Measurements from ENCODE around the gene SATB1.

The SATB1 gene

DNA sequence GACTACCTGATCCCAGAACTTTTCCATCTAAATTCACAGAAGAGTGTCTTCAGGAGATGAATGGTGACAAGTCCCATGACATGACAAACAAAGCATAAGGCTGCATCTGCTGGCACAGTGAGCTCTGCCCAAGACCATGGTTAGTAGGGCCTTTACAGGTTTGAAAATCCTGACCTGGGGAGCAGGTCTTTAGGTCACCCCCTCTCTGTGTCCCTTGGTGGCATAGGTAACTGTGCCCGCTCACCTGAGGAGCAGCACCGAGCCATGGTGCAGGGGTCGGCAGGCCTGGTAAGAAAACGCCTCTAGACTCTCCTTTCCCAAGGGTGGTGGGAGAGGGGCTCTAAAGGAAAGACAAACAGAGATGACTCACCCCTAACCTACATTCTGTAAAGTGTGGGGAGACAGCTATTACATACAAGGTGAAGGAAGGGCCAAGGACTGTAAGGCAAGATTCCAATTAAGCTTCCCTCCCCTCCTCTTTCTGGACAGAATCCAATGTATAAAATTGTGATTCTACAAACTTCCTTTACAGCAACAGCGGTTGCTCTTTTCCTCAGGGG lies 74.0 kb downstream of the SATB1 start:
- no peak for ATAC-seq
- TF ChIP-seq ZNF8 (CRISPR knock-in tag; IDR thresholded peaks at IDR 0.05) (no peak), ZNF70 (CRISPR knock-in tag; IDR thresholded peaks at IDR 0.05) (no peak), ZNF565 (CRISPR knock-in tag; conservative IDR thresholded peaks at IDR 0.05; ENCODE audit: low read depth) (no peak), TSHZ2 (CRISPR knock-in tag; IDR thresholded peaks at IDR 0.05) (no peak), ZC3H10 (CRISPR knock-in tag; IDR thresholded peaks at IDR 0.05) (no peak), CSDC2 (CRISPR knock-in tag; IDR thresholded peaks at IDR 0.05) (no peak), BACH2 (CRISPR knock-in tag; IDR thresholded peaks at IDR 0.05; ENCODE audit: borderline replicate concordance) (no peak)
- TF ChIP-seq, protein P1, sequence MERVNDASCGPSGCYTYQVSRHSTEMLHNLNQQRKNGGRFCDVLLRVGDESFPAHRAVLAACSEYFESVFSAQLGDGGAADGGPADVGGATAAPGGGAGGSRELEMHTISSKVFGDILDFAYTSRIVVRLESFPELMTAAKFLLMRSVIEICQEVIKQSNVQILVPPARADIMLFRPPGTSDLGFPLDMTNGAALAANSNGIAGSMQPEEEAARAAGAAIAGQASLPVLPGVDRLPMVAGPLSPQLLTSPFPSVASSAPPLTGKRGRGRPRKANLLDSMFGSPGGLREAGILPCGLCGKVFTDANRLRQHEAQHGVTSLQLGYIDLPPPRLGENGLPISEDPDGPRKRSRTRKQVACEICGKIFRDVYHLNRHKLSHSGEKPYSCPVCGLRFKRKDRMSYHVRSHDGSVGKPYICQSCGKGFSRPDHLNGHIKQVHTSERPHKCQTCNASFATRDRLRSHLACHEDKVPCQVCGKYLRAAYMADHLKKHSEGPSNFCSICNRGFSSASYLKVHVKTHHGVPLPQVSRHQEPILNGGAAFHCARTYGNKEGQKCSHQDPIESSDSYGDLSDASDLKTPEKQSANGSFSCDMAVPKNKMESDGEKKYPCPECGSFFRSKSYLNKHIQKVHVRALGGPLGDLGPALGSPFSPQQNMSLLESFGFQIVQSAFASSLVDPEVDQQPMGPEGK (CRISPR knock-in tag; IDR thresholded peaks at IDR 0.05; ENCODE audit: borderline replicate concordance), result no peak

DNA sequence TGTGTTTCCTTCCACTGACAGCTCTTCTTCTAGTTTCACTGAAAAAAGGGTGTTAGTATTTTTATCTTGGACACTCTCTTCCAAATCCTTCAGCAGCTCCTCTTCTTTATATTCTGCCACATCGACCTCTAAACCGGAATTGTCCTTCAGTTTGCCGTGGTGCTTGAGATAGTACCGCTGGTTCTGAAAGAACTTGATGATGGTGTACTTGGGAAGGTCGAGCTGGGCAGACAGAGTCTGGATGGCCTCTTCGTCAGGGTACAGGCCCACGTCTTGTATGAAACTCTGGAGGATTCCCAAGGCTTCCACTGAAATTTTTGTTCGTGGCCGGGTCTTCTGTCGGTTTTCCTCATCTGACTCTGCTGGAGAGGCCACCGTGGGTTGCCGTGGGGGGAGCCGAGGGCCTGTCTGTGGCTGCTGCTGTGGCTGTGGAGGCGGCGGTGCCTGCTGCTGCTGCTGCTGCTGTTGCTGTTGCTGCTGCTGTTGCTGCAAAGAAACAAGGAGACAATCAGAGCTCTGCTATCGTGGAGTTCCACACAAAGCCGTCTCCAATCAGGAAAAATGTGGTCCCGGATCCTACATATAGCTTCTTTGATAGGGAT lies 75.8 kb downstream of the SATB1 start:
- TF ChIP-seq TSHZ2 (CRISPR knock-in tag; IDR thresholded peaks at IDR 0.05), result no peak
- TF ChIP-seq ZNF8 (CRISPR knock-in tag; IDR thresholded peaks at IDR 0.05), result no peak
- no peak for TF ChIP-seq ZFP3 (CRISPR knock-in tag; IDR thresholded peaks at IDR 0.05)
- TF ChIP-seq, protein P2, sequence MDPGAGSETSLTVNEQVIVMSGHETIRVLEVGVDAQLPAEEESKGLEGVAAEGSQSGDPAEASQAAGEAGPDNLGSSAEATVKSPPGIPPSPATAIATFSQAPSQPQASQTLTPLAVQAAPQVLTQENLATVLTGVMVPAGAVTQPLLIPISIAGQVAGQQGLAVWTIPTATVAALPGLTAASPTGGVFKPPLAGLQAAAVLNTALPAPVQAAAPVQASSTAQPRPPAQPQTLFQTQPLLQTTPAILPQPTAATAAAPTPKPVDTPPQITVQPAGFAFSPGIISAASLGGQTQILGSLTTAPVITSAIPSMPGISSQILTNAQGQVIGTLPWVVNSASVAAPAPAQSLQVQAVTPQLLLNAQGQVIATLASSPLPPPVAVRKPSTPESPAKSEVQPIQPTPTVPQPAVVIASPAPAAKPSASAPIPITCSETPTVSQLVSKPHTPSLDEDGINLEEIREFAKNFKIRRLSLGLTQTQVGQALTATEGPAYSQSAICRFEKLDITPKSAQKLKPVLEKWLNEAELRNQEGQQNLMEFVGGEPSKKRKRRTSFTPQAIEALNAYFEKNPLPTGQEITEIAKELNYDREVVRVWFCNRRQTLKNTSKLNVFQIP (CRISPR knock-in tag; IDR thresholded peaks at IDR 0.05; ENCODE audit: borderline replicate concordance, low read depth), result no peak
- no peak for TF ChIP-seq ARNTL (CRISPR knock-in tag; IDR thresholded peaks at IDR 0.05; ENCODE audit: borderline replicate concordance, low read depth)
- TF ChIP-seq ESRRG (CRISPR knock-in tag; IDR thresholded peaks at IDR 0.05), result no peak
- TF ChIP-seq ISL1 (CRISPR knock-in tag; IDR thresholded peaks at IDR 0.05), result no peak
- no peak for ATAC-seq

GRCh38 chr3:18346097-18346496 lies 79.0 kb downstream of the SATB1 start:
- no peak for ATAC-seq
- no peak for TF ChIP-seq ZC3H10 (CRISPR knock-in tag; IDR thresholded peaks at IDR 0.05)
- no peak for TF ChIP-seq BACH2 (CRISPR knock-in tag; IDR thresholded peaks at IDR 0.05; ENCODE audit: borderline replicate concordance)
- no peak for TF ChIP-seq TSHZ2 (CRISPR knock-in tag; IDR thresholded peaks at IDR 0.05)
- no peak for TF ChIP-seq ISL1 (CRISPR knock-in tag; IDR thresholded peaks at IDR 0.05)
- no peak for TF ChIP-seq CSRNP3 (CRISPR knock-in tag; IDR thresholded peaks at IDR 0.05)
- TF ChIP-seq RARB (CRISPR knock-in tag; IDR thresholded peaks at IDR 0.05), result no peak
- no peak for TF ChIP-seq ARNTL (CRISPR knock-in tag; IDR thresholded peaks at IDR 0.05; ENCODE audit: borderline replicate concordance, low read depth)
- TF ChIP-seq CREB5 (CRISPR knock-in tag; IDR thresholded peaks at IDR 0.05; ENCODE audit: low read depth), result no peak
- no peak for TF ChIP-seq TCF4 (CRISPR knock-in tag; IDR thresholded peaks at IDR 0.05; ENCODE audit: borderline replicate concordance)
- TF ChIP-seq, protein P2 (CRISPR knock-in tag; IDR thresholded peaks at IDR 0.05; ENCODE audit: borderline replicate concordance, low read depth), result no peak
- TF ChIP-seq ZNF70 (CRISPR knock-in tag; IDR thresholded peaks at IDR 0.05), result no peak
- TF ChIP-seq ZNF8 (CRISPR knock-in tag; IDR thresholded peaks at IDR 0.05), result no peak
- no peak for TF ChIP-seq ZNF565 (CRISPR knock-in tag; conservative IDR thresholded peaks at IDR 0.05; ENCODE audit: low read depth)
- no peak for TF ChIP-seq SNAI2 (CRISPR knock-in tag; IDR thresholded peaks at IDR 0.05)
